SU-DHL-6 (cell line): ENCODE data around the gene TSHZ2.

ENCODE experiments used
- EZH2phosphoT487 ChIP-seq: fragments of 200-600 bp; sonication (generic), shearing (Covaris generic); conservative IDR thresholded peaks from 2 replicates; pipeline ENCODE4 v1.6.1; 2018; ENCODE audit warnings: mild to moderate bottlenecking, antibody characterized with exemption, low read length, moderate library complexity, mixed read lengths
- TF ChIP-seq, protein P1 (sequence below): fragments of 200-600 bp; sonication (generic); IDR thresholded peaks from one replicate; pipeline ENCODE4 v1.5.1; 2017; ENCODE audit warnings: antibody characterized with exemption, mild to moderate bottlenecking, low read length, moderate library complexity; ENCODE audit not compliant: insufficient read depth, poor library complexity, severe bottlenecking

DNA sequence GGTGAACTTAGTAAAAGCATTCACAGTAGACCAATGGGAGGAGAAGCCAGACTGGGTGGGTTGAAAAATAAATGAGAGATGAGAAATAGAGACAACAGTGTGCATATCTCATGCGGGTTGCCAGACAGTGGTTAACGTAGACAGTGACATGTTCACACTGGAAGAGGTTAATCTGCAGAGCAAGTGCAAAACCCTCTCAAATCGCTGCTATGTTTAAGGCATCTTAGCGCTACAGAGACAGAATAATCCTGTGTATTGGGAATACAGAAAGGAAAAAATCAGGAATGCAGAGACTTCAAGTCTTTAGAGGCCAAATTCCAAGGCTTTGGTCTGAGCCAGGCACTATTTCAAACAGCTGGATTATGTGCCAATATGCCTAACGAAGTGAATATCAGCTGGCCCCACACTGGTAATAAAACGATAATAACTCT is 107.1 kb downstream of the TSHZ2 start:
- TF ChIP-seq, protein P1, sequence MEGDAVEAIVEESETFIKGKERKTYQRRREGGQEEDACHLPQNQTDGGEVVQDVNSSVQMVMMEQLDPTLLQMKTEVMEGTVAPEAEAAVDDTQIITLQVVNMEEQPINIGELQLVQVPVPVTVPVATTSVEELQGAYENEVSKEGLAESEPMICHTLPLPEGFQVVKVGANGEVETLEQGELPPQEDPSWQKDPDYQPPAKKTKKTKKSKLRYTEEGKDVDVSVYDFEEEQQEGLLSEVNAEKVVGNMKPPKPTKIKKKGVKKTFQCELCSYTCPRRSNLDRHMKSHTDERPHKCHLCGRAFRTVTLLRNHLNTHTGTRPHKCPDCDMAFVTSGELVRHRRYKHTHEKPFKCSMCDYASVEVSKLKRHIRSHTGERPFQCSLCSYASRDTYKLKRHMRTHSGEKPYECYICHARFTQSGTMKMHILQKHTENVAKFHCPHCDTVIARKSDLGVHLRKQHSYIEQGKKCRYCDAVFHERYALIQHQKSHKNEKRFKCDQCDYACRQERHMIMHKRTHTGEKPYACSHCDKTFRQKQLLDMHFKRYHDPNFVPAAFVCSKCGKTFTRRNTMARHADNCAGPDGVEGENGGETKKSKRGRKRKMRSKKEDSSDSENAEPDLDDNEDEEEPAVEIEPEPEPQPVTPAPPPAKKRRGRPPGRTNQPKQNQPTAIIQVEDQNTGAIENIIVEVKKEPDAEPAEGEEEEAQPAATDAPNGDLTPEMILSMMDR: no peak
- no peak for TF ChIP-seq EZH2phosphoT487
